ENCODE results near the gene ZBTB7A.

The ZBTB7A gene

DNA sequence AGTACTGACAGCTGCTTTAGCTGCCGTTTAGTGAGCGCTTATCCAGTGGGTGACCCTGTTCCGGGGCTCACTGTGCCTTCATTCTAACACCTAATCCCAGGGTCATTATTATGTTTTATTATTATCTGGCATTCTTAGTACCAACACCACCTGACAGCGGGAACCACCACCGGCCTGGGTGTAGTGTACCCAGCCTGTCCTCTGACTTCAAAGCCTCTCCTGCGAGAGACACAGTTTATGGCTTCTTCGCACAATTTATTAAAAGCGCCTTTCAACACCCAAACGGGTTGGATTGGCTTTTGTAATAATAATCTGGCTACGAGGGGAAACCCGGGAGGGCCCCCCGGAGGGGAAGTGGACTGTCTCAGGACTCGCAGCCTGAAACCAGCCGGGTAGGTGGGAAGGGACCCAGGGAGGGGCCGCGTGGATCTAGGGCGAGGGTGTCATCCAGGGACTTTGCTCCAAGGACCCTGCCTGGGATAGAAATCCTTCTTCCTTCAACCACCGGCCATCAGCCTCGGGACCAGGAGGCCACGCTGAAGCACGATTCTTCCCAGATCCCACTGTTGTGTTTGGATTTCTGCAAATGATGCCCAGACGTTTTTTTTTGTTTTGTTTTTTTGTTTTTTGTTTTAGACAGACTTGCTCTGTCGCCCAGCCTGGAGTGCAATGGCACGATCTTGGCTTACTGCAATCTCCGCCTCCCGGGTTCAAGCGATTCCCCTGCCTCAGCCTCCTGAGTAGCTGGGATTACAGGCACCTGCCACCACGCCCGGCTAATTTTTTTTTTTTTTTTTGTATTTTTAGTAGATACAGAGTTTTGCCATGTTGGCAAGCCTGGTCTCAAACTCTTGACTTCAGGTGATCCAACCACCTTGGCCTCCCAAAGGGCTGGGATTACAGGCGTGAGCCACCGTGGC lies 1.6 kb upstream of the ZBTB7A start:
- DNase-seq (ENCODE audit: low spot score): peak; percentile 60

DNA sequence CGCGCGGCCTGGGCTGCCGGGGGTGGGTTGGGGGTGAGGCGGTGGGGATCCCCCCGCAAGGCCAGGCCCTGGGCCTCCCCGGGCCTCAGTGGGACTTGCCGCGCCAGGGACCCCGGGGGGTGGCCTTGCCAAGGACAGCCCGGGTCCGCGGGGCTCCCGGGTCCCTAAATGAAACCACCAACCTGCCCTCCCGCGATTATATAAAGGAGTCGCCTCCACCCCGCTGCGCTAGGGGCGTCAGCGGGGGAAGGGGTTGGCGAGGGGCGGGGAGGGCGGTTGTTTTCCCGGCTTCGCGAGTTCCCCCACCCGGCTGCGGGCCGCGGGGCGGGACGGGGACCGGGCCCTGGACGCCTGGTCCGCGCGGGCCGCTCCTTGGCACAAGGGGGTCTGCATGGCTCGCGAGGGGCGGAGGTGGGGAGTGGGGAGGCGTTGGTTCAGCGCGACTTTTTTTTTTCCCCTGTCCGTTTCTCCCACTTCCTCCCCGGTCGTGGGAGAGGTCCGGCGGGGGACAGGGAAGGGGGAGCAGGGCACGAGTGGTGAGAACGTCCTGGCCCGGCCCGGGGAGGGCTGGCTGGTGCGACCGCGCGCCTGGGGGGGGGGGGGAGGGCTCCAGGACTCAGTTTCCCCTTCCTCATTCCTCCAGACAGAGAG lies 822 bp upstream of the ZBTB7A start:
- no peak for DNase-seq (ENCODE audit: low spot score)

DNA sequence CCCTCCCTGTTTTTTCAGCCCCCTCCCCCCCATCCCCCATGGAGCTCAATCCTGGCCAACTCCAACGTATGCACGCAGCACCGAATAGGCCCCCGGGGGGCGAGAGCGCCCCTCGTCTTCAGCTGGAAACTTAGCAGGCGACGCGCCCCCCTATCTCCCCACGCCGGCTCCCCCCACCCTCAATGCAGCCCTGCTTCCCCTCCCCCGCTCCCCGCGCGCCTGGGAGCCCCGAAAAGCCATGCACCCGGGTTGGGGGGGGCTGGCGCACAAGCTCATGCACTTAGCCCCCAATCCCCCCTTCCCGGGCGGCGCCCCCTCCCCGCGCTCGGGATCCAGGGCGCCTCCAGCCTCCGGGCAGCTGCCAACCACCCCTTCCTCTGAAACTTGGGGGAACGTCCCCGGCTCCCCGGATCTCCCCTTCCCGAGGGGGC lies 508 bp downstream of the ZBTB7A start:
- peak; percentile 75 for DNase-seq (ENCODE audit: low spot score)

DNA sequence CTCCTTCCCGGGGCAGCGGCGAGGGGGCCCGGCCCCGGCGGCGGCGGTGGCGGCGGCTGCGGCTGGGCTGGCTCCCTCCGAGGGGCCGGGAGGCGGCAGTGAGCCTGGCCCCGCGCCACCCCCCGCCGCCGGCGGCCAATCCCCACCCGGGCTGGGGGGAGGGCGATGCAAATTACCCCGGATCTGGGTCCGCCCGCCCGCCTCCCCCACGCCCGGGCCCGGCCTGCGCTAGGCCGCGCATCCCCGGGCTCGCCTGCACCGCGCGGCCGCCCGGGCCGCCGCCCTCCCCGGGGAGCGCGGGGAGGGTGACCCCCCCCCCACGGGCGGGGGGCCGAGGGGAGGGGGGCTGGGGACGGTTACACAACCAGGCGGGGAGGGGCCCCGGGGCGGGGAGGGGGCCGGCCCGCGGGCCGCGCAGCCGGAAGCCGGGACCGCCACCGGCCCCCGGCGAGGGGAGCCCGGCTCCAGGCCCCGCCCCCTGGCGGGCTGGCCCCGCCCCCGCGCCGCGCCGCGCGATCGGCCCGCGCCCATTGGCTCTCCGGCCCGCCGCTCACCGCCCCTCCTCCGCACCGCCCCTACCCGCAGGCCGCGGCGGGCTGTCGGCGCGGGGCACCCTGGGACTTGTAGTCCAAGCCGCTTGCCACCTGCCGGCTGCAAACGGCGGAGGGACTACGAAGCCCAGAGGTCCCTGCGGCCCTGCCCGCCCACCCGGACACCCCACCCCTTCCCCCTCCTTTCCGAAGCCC lies 1.1 kb downstream of the ZBTB7A start:
- DNase-seq (ENCODE audit: low spot score): peak; percentile 97

DNA sequence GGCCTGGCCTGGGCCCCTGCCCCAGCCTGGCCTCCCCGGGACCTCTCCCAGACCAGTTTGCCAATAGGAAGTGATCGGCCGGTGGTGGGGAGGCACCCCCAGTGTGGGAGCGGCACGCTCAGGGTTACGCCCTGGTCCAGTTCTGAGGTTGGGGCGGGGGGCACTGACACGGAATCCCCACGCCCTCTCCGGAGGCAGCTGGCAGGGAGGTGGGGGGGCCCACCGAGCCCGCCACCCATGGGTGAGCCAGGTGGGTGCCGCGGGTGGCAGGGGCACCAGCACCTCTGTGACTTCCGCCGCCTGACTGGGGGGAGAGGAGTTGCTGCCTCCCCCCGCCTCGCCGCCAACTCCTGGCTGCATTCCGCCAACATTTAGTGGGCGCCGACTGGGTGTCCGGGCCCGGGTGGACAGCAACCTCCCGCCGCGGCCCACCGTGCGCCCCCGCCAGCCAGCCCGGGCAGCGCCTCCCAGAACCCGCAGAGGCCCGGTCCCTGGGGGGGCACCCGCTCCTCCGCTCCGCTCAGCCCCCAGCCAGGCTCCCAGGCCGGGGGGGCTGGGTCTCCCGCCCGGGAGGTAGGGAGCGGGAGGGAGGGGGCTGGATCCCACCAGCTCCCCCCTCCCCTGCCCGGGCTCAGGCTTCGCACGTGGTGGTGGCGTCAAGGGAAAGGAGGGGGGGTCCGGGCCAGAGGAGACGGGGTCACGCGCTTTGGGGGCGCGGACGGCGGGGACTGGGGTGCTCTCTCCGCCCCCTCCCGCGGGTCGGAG lies 2.0 kb downstream of the ZBTB7A start:
- DNase-seq (ENCODE audit: low spot score): peak; percentile 50

DNA sequence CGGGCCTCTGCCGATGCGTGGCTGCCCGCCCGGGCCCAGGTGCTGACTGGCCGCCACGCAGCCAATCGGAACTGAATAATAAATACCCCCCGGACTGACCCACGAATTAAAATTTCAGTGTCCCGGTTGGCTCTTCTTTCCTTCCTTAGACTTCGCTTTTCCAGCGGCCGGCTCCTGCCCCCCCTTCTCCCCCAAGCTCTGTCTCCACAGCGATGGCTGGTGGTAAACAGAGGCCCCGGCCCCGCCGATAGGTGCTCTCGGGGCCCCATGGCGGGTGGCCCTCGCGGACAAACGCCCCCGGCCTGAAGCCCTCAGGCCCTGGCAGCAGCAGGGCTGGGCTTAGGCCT lies 2.6 kb downstream of the ZBTB7A start:
- DNase-seq (ENCODE audit: low spot score): no peak

DNA sequence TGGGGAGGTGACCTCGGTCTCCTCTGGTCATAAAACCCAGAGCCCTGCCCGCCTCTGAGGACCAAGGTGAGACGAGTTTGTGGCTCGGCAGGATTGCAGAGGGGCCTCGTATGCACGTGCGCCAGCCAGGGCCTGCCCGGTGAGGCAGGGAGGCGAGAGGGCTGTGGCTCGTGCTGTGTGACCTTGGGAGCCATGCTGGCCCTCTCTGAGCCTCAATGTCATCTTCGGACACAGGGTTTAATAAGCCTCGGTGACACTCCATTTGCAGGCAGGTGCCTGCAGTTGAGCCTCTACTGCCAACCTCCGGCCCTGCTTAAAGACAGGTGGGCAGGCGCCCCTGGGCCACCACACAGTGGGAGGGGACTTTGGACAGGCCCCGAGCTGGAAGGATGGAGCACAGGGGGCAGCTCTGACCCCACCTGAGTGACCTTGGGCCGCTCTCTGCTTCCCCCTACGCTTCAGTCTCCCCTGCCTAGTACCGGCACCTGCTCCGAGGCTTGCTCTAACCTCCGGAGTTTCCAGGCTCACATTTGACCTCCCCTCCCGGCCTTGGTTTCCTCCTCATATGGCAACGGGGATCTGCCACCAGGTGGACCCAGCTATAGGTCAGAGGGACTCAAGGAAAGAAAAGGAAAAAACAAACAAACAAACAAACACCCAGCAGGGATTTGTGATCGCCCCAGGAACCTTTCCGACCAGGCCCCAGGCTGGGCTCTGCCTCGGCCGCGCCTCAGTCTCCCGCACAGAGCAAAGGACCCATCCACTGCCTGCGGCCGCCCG lies 3.1 kb downstream of the ZBTB7A start:
- DNase-seq (ENCODE audit: low spot score): no peak

DNA sequence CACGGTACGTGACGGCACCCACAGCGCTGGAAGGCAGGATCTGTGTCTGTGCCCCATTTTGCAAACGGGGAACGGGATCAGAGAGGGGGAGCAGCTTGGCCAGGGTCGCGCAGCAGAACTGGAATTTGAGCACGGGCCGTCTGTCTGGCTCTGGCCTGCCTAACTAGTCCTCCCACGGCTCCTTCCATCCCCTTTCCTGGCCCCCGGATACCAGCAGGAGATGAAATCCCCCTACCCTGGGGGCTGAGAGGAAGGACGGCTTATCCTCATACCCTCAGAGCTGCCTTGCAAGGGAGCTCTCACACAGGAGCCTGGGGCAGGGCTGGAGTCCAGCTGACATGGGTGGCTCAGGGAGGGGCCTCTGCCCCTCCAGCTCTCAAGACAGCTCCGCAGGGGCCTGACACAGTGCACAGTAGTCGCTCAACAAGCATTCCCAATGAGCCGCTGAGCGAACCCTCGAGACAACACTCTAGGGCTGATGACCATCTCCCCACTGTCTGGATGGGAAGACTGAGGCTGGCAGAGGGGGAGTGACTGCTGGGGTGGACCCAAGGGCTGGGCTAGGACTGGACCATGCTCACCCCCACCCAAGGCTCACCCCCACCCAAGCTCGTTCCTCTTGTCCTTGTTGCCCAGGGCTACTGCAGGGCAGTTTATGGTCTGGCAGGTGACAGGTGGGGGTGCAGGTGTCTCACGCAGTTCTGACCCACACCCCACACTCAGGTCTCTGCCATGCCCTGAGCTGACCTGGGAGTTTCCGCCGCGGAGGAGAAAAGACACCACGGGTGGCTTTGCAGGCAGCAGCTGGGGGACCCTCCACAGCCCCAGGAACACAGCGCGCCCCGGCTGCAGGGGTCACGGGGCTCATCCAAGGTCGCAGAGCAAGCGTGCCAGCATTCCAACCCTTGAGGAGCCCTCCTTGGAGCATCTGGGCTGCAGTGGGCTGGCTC lies 4.0 kb downstream of the ZBTB7A start:
- no peak for DNase-seq (ENCODE audit: low spot score)

DNA sequence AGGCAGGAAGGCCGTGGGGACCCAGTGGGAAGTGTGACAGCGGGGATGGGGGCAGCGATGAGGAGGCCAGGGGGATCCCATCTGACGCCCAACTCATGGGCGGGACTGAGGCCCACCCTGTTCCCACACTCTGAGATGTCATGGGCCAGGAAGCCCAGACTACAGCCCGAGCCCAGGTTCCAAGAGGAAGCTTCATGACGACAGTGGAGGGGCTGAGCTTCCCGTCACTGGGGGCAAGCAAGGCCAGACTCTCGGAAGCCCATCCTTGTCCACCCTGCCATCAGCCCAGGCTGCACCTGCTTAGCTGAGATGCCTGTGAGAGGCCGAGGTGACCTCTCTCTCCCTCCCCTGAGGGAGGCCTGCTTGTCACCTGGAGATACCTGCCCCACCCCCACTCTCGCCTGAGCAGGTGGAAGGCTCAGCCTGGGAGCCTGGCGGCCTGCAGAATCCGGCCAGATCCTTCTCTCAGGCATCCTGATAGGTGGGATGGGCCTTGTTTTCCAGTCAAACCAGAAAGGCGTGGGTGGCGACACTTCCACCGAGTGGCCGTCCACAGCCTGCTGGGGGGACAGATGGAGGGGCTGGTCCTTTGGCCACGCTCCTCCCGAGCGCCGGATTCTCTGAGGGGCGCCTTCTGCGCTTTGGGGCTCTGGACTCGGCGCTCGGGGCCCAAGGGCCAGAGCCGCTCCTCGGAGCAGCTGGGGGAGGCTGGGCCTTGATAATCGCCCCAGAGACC lies 4.8 kb downstream of the ZBTB7A start:
- no peak for DNase-seq (ENCODE audit: low spot score)

DNA sequence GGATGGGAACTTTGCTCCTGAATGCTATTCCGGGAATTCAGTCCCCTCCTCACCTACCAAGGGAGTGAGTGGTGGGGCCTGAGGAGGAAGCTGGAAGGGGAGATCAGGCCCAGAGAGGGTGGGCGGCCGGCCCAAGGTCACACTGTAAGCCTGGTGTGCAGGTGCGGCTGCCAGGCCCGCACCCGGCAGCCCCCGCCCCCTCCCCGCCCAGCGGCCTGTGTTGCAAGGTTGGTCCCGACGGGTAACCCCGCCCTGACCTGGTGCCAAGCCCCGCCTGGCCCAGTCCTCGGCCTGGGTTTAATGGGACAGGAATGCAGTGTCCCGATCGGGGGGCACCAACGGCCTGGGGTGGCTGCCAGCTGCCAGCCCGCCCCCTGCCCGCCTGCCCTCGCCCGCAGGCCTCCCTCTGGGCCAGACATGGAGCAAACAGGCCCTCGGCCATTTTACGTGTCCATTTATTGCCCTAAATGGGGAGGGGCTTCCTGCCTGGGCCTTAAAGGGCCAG lies 5.5 kb downstream of the ZBTB7A start:
- DNase-seq (ENCODE audit: low spot score): peak; percentile 55

DNA sequence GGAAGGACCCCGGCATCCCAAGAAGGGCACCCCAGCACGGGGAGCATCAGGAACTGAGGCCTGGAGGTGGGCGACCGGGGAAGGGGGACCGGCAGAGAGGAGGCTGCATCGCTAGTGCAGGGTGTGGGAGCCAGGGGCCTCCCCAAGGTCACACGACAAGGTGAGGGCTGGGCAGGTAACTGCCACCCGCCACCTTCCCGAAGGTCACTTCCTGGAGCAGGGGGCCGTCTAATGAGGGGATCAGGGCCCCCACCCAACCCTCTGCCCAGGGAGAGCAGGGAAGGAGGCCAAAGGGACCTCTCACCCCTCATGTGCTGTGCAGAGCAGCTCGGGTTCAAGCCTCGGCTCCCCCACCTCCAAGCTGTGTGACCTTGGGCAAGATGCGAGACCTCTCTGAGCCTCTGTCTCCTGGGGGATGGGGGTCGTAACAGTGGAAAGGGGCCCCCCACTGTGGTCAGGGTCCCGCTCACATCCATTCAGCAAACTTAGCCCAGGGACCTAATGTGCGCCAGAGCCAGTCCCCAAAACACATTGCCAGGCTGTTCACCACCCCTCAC lies 6.0 kb downstream of the ZBTB7A start:
- no peak for DNase-seq (ENCODE audit: low spot score)

DNA sequence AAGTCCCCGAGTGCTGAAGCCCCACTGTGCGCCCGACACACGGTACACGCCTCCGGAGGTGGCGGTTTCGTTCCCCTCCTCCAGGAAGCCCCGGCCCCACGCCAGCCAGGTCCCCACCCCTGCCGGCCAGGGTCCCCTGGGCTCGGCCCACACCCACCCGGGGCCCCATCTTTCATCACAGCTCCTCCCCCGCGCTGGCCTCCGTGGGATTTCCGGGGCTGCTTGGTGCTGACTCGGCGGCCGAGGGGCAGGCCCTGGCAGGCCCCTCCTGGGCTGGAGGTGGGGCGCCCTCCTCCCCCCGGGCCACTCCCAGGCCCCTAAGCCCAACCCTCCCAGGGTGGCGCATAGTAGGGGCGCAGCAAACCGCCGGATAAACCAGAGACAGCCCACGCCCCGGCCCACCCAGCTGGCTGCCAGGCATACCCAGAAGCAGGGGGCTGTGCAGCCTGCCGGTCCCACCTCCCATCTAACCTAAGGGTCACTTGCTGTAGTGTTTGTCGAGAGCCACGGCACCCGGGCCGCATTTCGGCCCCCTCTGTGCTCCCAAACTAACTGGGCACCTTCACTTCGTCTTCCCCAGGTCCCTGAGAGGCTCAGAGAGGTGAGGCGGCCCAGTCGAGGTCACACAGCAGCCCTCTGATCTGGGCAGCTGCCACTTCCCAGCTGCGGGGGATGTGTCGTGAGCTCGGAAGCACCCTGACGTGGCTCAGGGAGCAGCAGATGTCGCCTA lies 6.6 kb downstream of the ZBTB7A start:
- DNase-seq (ENCODE audit: low spot score): no peak

DNA sequence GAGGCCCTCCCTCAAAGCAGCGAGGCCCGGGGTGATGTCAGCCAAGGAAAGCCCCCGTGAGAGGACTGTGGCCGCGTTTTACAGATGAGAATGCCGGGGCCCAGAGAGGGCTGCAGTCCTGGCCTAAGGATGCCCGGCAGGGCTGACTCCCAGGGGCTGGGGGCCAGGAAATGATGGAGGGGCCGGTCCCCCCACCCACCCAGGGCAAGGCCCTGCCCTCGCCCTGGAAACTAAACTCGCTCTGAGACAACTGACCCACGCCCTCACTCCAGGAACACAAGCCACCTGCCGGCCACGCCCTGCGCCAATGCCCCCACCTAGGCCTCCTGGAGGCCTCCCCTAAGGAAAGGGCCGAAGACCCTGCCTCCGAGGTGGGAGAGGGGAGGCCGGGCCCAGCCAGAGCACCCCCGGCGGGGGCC lies 7.2 kb downstream of the ZBTB7A start:
- no peak for DNase-seq (ENCODE audit: low spot score)

DNA sequence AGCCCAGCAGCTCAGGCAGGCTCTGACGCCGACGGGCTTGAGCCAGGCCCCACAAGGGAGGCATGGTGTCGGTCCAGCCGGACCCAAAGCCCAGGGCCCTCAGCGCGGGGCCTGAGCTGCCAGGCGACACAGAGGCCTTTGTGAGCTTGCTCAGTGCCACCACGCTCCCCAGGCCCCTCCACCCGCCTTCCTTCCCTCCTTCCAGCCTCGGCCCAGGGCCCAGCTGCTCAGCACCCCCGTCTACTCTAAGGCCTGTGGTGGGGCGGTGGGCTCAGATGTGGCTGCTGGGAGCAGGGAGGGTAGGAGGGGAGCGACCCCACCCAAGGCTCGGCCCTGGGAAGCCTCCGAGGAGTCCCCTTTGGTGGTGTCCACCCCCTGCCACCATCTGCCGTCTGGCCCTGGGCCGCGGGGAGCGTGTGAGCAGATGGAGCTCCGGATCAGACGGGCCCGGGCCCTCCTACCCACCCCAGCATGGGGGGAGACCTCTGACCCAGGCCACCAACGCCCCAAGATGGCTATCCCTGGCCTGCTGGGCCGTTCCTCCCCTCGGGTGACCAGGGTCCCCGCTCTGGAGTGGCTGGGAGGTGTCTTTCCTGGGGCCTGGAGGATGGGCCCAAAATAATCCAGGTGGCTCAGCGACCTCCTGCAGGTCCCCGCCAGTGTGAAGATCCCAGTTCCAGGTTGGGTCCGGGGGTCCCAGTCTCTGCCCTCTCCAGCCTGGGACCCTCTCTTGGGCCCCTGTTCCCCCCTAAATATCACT lies 7.8 kb downstream of the ZBTB7A start:
- no peak for DNase-seq (ENCODE audit: low spot score)

DNA sequence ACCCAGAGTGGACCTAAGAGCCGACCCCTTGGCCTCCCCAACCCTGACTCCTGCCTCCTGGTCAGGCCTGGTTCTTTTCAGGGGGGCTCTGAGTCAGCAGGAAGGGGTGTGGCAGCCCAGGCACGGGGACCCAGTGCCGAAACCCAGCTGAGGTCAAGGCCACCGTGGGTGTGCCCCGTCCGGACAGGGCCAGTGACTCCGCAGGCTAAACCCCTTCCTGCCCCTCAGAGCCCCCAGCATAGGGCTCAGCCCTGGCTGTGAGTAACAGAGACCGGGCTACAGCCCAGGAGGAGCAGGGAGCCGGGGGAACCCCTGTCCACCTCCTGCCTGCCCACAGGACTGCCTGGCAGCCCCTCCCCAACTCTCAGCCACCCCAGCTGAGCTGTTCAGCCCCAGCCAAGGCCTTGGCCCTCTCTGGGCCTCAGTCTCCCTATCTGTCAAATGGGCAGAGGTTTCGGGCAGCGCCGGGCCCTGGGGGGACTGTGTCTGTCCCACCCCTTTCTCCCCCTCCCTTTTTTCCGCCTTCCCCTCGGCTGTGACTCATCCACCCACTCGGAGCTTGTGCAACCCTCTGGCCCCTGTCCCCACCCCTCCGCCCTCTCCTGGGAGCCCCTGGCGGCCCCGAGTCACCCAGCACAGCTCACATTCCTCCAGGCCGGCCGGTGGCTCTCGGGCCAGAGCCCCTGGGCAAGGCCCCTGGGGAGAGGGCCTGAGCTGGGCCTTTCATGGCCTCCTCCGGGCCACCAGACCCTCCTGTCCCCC lies 8.6 kb downstream of the ZBTB7A start:
- DNase-seq (ENCODE audit: low spot score): no peak

DNA sequence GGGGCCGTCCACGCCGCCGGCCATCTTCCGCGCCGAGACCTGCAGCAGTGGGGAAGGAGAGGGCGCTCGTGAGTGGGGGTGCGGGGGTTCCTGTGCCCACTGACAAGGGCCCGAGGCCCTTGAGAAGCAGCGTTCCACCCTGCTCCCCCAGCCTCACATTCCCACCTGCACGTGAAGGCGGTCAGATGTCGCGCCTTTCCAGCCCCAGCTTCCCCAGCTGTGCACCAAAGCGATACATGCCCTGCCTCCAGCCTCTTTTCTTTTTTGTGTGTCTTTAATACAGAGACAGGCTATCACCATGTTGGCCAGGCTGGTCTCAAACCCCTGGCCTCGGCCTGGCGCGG lies 11.5 kb downstream of the ZBTB7A start:
- DNase-seq (ENCODE audit: low spot score): no peak
